Keratinocyte (primary cell): ENCODE data around the gene CCDC86. TPM values are rescaled to one million over a fixed set of nuclear protein-coding genes. Genes with fewer than 3 reads are reported as not detected.

Source experiments
- DNase-seq: peaks from one replicate; pipeline ENCODE4 v3.0.0-alpha.2; 2011; ENCODE audit warnings: low read depth, missing footprints, low spot score
- FAIRE-seq: peaks from 2 replicates; lab custom pipeline; 2011; peaks lifted over from hg19 to GRCh38; lab: Jason Lieb, UNC
- H2AFZ ChIP-seq: 2 replicates; pipeline ENCODE4 v1.6.0; 2012; ENCODE audit warnings: low read length, control low read depth, inconsistent platforms; ENCODE audit not compliant: control insufficient read depth
- H3K27ac ChIP-seq: 2 replicates; pipeline ENCODE4 v1.5.1; 2011; ENCODE audit warnings: low read length; ENCODE audit not compliant: control insufficient read depth, insufficient read depth
- H3K27me3 ChIP-seq: 3 replicates; pipeline ENCODE4 v1.6.0; 2011; ENCODE audit warnings: low read length; ENCODE audit not compliant: control insufficient read depth, insufficient read depth; ENCODE audit errors: extremely low read depth
- H3K36me3 ChIP-seq, 2 experiments: 2 replicates in 1 of 2; 3 replicates in 1 of 2; pipeline ENCODE4 v1.5.1; 2011; ENCODE audit warnings: low read length in 2 of 2, mild to moderate bottlenecking in 1 of 2; ENCODE audit not compliant: control insufficient read depth in 2 of 2, insufficient read depth in 2 of 2; ENCODE audit errors: extremely low read depth in 1 of 2
- H3K4me1 ChIP-seq: 3 replicates; pipeline ENCODE4 v1.5.1; 2011; ENCODE audit warnings: low read length; ENCODE audit not compliant: control insufficient read depth, insufficient read depth; ENCODE audit errors: extremely low read depth
- H3K4me2 ChIP-seq: 3 replicates; pipeline ENCODE4 v1.6.0; 2011; ENCODE audit warnings: low read depth, low read length; ENCODE audit not compliant: control insufficient read depth, insufficient read depth; ENCODE audit errors: extremely low read depth
- H3K4me3 ChIP-seq, 3 experiments: fragments of 200-600 bp in 1 of 3; sonication (generic) in 1 of 3; 2 replicates in 2 of 3; 3 replicates in 1 of 3; pipeline ENCODE4 v1.5.1; 2011 to 2016; ENCODE audit warnings: low read length in 3 of 3, mild to moderate bottlenecking in 3 of 3, control low read depth in 2 of 3, inconsistent platforms in 1 of 3, low read depth in 1 of 3, mixed read lengths in 1 of 3, mixed run types in 1 of 3, moderate library complexity in 1 of 3; ENCODE audit not compliant: control insufficient read depth in 2 of 3, insufficient read depth in 2 of 3; ENCODE audit errors: extremely low read depth in 1 of 3
- H3K79me2 ChIP-seq: 2 replicates; pipeline ENCODE4 v1.6.0; 2012; ENCODE audit warnings: low read length; ENCODE audit not compliant: control insufficient read depth, insufficient read depth
- H3K9ac ChIP-seq: 3 replicates; pipeline ENCODE4 v1.6.0; 2011; ENCODE audit warnings: low read length; ENCODE audit not compliant: control insufficient read depth, insufficient read depth; ENCODE audit errors: extremely low read depth
- H3K9me1 ChIP-seq: 3 replicates; pipeline ENCODE4 v1.6.0; 2011; ENCODE audit warnings: low read length; ENCODE audit not compliant: control insufficient read depth, insufficient read depth; ENCODE audit errors: extremely low read depth
- H3K9me3 ChIP-seq: 2 replicates; pipeline ENCODE4 v1.5.1; 2012; ENCODE audit warnings: low read depth, low read length; ENCODE audit not compliant: control insufficient read depth
- H4K20me1 ChIP-seq: 3 replicates; pipeline ENCODE4 v1.6.0; 2011; ENCODE audit warnings: low read length; ENCODE audit not compliant: control insufficient read depth, insufficient read depth; ENCODE audit errors: extremely low read depth
- CTCF ChIP-seq, 3 experiments: IDR thresholded peaks in 1 of 3; conservative IDR thresholded peaks in 1 of 3; optimal IDR thresholded peaks in 1 of 3; 2 replicates in 2 of 3; 3 replicates in 1 of 3; pipeline versions ENCODE3 to v1.5.1; 2011; ENCODE audit warnings: low read length in 3 of 3, mild to moderate bottlenecking in 3 of 3, moderate library complexity in 2 of 3, control low read depth in 1 of 3, inconsistent platforms in 1 of 3; ENCODE audit not compliant: insufficient read depth in 2 of 3; ENCODE audit errors: extremely low read depth in 1 of 3
- EZH2 ChIP-seq: IDR thresholded peaks from one replicate; pipeline ENCODE4 v1.6.1; 2012; ENCODE audit warnings: inconsistent platforms, mild to moderate bottlenecking, low read length, moderate library complexity
- dilution Hi-C: fragments of 300-500 bp; cut with MboI; formaldehyde crosslinking; loops from one replicate; pipeline ENCODE4 v1.7.0; 2020; ENCODE audit warnings: low sequenced_read_pairs; ENCODE audit not compliant: extremely low pct_ligation_motif_present
- polyA plus RNA-seq, 5 experiments: library from polyadenylated mRNA; depleted of rRNA in 3 of 5; stranded (reverse) in 3 of 5; stranded (forward) in 1 of 5; unstranded in 1 of 5; fragments of >200 nt; gene quantifications; 1 replicate in 1 of 5; 2 replicates in 3 of 5; 3 replicates in 1 of 5; pipeline versions ENCODE4 v1.2.1 to v1.2.3, GENCODE V29; 2011 to 2012; ENCODE audit warnings: missing spikeins in 2 of 5, low read depth in 1 of 5, low replicate concordance in 1 of 5

The CCDC86 gene
- polyA plus RNA-seq, 1 donor (not counting 4 experiments of a cell fraction or from before 2014, with no cell fraction given): 29.3 TPM

- DNase-seq: no peak
- H3K9me1 ChIP-seq: no peaks in the 10 kb centered on the region
- dilution Hi-C loops: no loop called here
- H3K79me2 ChIP-seq: no peaks in the 10 kb centered on the region
- H2AFZ ChIP-seq: no peak overlapping the region
- no peaks in the 10 kb centered on the region for H3K27me3 ChIP-seq
- H3K9ac ChIP-seq: no peak overlapping the region
- no peak overlapping the region for H3K4me2 ChIP-seq
- H3K27ac ChIP-seq: no peak overlapping the region
- H3K4me1 ChIP-seq: no peaks in the 10 kb centered on the region
- TF ChIP-seq EZH2: no peak
- TF ChIP-seq CTCF (optimal IDR thresholded peaks at IDR 0.05 in 1 of 3, IDR thresholded peaks at IDR 0.05 in 1 of 3, conservative IDR thresholded peaks at IDR 0.05 in 1 of 3; ENCODE audit: extremely low read depth in 1 of 3, insufficient read depth in 2 of 3, low read length in 3 of 3): no peak
- H3K9me3 ChIP-seq: no peaks in the 10 kb centered on the region
- FAIRE-seq: no peak
- H3K36me3 ChIP-seq: no peaks in the 10 kb centered on the region
- no peak overlapping the region for H3K4me3 ChIP-seq
- H4K20me1 ChIP-seq: no peaks in the 10 kb centered on the region
These were observed 31.3 kb upstream of the CCDC86 start for GRCh38 chr11:60810569-60810968.

- TF ChIP-seq EZH2 (no peak), CTCF (optimal IDR thresholded peaks at IDR 0.05 in 1 of 3, IDR thresholded peaks at IDR 0.05 in 1 of 3, conservative IDR thresholded peaks at IDR 0.05 in 1 of 3; ENCODE audit: extremely low read depth in 1 of 3, insufficient read depth in 2 of 3, low read length in 3 of 3) (no peak)
- Histone ChIP-seq H3K27ac (no peak overlapping the region), H3K9me3 (no peaks in the 10 kb centered on the region), H3K9me1 (no peaks in the 10 kb centered on the region), H4K20me1 (no peaks in the 10 kb centered on the region), H3K4me2 (no peak overlapping the region), H3K4me3 (no peak overlapping the region), H3K27me3 (no peaks in the 10 kb centered on the region), H3K79me2 (no peaks in the 10 kb centered on the region), H3K4me1 (no peaks in the 10 kb centered on the region), H3K9ac (no peak overlapping the region), H2AFZ (no peak overlapping the region), H3K36me3 (no peaks in the 10 kb centered on the region)
- FAIRE-seq (no peak), DNase-seq (no peak)
- dilution Hi-C loops: no loop called here
These were observed 28.6 kb upstream of the CCDC86 start for GRCh38 chr11:60813324-60813723.
